Brain pericyte (primary cell): ENCODE data around the gene PPA2.
"Not testable (repeated sequence)": the region's sequence is repeated elsewhere in the genome, so short reads cannot be mapped to it uniquely, and the experiment has no call there.

Source experiments
- DNase-seq: peaks from one replicate; pipeline ENCODE4 v3.0.0-alpha.2; 2012; ENCODE audit warnings: low read depth, low spot score

PPA2 gene

DNA sequence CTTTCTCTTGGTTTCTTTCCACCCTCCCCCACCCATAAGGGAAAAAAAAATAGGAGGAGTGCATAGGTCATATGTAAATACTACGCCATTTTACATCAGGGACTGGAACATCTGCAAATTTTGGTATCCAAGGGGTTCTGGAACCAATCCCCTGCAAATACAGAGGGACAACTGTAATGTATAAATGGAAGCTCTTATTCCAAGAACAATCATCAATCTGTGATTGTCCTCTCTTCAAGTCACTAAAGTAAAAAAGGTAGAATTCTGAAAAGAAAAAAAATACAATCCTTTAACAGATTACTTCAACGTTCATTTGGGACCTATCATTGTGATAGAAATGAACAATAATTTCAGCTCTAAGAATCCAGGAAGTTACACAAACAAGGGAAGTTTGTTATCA is 13.6 kb downstream of the PPA2 start:
- DNase-seq: no peak

DNA sequence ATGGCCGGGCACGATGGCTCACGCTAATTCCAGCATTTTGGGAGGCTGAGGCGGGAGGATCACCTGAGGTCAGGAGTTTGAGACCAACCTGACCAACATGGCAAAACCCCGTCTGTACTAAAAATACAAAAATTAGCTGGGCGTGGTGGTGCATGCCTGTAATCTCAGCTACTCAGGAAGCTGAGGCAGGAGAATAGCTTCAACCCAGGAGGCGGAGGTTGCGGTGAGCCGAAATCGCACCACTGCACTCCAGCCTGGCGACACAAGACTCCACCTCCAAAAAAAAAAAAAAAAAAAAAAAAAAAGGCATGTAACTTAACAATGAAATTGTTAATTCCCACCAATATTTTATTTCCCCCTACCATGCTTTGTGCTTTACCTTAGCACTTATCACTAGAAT is 15.3 kb downstream of the PPA2 start:
- not testable (repeated sequence) for DNase-seq

DNA sequence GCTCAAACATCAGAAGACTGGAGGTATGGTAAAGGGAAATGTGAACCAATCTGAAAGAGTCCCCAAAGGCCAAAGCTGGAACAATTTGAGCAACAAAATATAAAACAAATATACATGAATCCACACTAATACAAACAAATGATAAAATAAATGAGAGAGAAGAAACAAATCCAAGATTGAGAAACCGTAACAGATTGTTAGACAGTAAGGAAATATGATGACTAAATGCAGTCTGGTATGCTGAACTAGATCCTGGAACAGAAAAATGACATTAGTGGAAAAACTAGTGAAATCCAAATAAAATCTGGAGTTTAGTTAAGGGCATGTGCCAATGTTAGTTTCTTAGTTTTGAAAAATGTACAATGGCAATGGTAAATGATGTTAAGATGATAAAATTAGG is 15.9 kb downstream of the PPA2 start:
- DNase-seq: no peak

DNA sequence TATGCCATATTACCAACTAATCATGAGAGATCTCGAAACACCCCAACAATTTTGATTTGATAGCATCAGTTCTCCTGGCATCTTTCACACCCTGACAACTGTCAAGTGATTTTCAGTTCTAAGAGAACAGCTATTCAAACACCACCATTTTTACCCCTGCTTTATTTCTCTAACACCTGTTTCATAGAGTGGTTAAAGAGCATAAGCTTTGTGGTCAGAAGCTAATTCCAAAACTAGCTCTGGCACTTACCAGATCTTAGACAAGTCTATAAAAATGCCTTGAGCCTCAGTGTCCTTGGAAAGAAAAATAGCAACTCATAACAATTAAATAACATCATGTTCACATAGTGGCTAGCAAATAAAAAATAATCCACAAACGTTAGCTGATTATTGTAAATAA is 17.9 kb downstream of the PPA2 start:
- no peak for DNase-seq

GRCh38 chr4:105455182-105455581 is 18.7 kb downstream of the PPA2 start:
- DNase-seq: no peak

DNA sequence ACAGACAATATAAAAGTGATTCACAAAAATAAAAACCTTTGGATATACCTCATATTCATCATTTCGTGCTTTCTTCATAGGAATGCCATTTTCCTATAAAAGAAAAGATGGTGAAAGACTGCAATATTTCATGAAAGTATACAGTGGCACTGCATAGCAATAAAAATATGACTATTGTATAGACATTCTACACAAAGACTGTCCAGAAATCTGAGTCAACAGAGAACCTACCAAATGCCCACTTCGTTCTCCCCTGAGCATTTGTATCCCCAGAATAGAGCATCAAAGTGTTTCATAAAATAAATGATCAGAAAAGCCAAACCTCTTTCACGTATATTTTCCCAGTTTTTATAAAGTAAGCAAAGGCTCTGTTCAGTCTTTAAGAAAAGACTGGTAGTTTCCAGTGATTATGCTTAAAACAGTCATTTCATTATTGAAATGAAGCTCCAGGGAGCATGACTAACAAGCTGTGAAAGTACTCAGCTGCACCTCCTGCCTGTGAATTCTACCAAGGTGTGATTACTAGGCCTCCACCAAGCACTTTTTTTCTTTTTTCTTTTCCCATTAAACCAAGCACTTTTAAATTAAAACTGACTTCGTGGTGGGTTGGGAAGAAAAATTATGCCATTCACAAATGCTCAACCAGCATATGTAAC is 20.2 kb downstream of the PPA2 start:
- DNase-seq: no peak

DNA sequence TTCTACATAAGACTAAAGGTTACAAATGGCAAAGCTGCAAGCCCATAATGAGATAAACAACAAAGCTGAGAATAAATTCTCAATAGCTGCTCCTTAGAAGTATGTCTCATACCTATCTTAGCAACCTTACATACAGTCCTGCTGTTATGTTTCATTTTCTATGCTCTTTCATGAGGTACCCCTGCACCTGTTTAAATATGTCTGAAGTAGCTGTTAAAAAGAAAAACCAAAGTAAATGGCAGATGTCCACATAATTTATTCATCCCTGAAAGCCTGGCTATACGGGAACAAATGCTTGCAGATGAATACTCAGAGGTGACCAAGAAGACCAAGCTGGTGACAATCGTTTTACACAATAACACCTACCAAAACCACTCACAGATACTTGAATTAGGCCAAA is 22.5 kb downstream of the PPA2 start:
- DNase-seq: no peak

- no peak for DNase-seq
These were observed 33.0 kb downstream of the PPA2 start for GRCh38 chr4:105440890-105441289.

DNA sequence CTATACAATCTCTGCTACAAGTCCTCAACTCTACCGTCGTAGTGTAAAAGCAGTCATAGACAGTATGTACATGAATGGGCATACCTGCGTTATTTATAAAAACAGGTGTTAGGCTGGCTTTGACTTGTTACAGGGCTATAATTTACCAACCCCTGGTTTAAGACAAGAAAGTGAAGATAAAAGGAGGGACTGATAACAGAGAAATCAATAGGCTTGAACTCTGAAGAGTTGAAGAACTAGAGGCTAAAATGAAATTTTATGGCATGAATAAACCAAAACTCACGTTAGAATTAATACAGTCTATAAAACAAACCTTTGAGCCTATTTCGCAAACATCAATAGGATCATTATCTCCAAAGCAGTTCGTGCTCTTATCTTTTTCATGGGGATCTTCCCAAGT is 36.2 kb downstream of the PPA2 start:
- DNase-seq: no peak

DNA sequence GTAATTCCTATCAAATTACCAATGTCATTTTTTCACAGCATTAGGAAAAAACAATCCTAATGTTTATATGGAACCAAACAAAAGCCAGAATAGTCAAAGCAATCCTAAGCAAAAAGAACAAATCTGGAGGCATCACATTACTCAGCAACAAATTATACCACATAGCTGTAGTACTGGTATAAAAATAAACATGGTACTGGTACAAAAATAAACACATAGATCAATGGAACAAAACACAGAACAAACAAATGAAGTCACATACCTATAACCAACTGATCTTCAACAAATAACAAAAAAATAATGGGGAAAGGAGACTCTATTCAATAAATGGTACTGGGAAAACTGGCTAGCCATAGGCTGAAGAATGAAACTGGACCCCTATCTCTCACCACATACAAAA is 37.4 kb downstream of the PPA2 start:
- no peak for DNase-seq

DNA sequence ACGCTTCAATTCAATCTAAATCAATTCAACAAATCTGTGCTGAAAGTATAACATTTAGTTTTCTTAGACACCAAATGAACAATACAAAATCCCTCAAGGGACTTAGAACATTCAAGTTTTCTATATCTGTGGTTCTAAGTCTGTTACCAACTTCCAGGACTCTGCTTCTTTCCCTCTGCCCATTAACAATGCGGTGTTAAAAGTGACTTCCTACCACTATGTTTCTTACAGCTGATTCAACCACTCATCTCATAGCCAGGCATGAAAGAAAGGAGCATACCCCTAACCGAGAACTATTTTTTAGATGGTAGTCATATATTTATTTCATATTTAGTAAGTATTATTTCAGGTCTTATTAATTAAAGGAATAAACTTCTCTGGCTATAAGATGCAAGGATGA is 38.9 kb downstream of the PPA2 start:
- DNase-seq: no peak

DNA sequence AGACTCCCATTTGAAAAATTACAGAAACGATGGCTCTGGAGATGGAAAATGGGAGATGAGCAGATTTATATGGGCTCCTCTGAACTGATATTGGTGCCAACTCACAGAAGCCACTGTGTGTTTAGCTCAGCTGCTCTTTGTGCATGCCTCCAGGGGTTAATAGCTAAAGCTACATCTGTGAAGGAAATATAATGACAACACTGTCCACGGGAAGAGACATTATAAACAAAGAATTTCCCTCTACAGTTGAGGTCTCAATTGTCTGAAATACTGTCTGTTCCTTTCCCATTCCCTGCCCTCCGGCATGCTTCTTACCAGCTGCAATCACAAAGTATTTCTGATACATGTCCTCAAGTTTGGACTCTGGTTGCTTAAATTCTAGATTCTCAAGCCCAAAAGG is 40.4 kb downstream of the PPA2 start:
- no peak for DNase-seq

DNA sequence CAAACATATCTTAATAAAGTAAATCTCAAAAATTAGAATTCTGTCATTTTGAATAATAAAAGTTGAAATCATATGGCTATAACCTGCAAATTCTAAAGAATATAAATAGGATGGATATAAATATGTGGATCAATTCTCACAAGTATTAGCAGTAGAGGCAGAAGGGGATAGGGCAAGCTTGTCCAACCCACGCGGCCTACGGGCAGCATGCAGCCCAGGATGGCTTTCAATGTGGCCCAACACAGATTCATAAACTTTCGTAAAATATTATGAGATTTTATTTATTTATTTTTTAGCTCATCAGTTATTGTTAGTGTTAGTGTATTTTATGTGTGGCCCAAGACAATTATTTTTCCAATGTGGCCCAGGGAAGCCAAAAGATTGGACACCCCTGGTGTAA is 41.4 kb downstream of the PPA2 start:
- no peak for DNase-seq

- no peak for DNase-seq
These were observed 43.1 kb downstream of the PPA2 start for GRCh38 chr4:105430811-105431210.

GRCh38 chr4:105426187-105426897 is 47.5 kb downstream of the PPA2 start:
- no peak for DNase-seq

GRCh38 chr4:105422207-105422920 is 51.5 kb downstream of the PPA2 start:
- DNase-seq: no peak

DNA sequence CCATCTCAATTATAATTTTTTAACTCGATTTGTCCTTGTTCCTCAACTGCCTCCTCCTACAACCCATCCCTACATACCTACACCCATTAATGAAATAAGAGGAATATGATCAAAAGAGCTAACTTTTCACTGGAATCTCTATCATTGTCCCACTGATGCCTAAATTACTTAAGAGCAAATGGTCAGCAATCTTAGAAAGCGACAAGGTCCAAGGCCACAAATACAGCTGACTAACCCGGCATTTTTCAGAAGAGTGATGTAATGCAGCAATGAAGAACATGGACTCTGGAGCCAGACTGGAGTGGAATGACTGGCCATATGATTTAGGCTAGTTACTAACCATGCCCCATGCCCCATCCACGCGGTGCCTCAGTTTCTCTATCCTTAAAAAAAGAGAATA is 56.2 kb downstream of the PPA2 start:
- DNase-seq: no peak

DNA sequence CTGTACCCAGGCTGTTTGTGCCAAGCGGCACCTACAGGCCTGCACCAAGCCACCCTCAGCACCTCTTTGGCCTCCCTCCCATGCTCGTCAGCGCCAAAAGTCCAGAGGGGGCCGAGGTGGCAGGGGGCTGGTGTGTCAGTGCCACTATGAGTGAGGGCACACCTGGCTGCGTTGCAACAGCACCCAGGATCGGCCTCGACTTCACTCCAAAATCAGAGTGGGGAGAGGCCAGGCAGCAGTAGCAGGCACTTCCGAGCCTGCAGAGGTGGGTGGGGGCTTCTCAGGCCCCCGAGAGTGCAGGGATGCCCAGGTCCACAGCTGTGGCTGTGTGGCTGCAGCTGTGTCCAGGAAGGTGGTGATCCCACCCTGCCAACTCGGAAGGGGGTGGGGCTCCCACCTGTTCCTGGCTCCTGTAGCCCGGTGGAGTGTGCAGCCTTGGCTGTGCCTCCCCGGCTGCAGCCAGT is 58.5 kb downstream of the PPA2 start:
- no peak for DNase-seq

DNA sequence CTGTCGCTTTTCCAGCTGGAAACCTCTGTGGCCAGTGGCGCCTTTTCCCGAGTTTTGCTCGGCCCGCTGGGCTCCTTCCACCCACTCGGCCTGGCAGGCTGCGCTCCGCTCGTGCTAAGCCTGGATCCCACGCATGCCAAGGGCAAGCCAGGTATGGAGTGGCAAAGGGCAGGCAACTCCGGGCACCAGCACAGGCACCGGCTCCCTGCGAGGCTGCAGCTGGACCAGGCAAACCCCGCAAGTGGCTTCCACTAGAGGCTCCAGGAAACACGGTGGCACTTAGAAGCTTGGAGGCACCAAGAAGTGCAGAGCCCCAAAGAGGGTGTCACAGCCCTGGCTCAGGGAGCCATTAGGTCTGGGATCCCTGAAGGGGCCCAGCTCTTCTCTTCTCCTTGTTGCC is 59.5 kb downstream of the PPA2 start:
- DNase-seq: no peak

- not testable (repeated sequence) for DNase-seq
These were observed 64.7 kb downstream of the PPA2 start for GRCh38 chr4:105409135-105409534.

GRCh38 chr4:105400901-105401677 is 72.8 kb downstream of the PPA2 start:
- DNase-seq: no peak

- DNase-seq: no peak
These were observed 74.2 kb downstream of the PPA2 start for GRCh38 chr4:105399532-105400161.
